T-cell (primary cell): Measurements from ENCODE around the gene BCAS4. TPM values are rescaled to one million over a fixed set of nuclear protein-coding genes. Genes with fewer than 3 reads are reported as not detected.
A peak's percentile ranks its signal among the peaks of the same experiment; 100 is the strongest.

Experiments
- ATAC-seq, 4 experiments: fragments of 200-7000 bp in 3 of 4; fragments of 150-1000 bp in 1 of 4; cut with Tn5 transposase; replicated peaks in 1 of 4; 1 replicate in 3 of 4; 2 replicates in 1 of 4; pipeline ENCODE4 v1.10.0; 2021; ENCODE audit warnings: moderate library complexity in 3 of 4, mild to moderate bottlenecking in 2 of 4, moderate number of reproducible peaks in 1 of 4
- CTCF ChIA-PET, 2 donors: fragments of 300-600 bp; sonication (Branson Sonifier 250); formaldehyde crosslinking; loops; one replicate each; lab custom pipeline; 2022; ENCODE audit warnings: antibody characterized with exemption in 2 of 2; lab: Charles Lee
- POLR2A ChIA-PET, 2 donors: fragments of 300-600 bp; sonication (Branson Sonifier 250); formaldehyde crosslinking; loops; one replicate each; lab custom pipeline; 2022; ENCODE audit warnings: antibody characterized with exemption in 2 of 2; lab: Charles Lee
- DNase-seq, 35 experiments: peaks; one replicate each; pipeline versions ENCODE4 v3.0.0 to v3.0.0-alpha.2; 2013 to 2023
- H3K27ac ChIP-seq: one replicate; pipeline ENCODE4 v1.5.1; 2013; ENCODE audit warnings: low read length
- H3K27me3 ChIP-seq, 2 experiments: replicated peaks in 1 of 2; 1 replicate in 1 of 2; 2 replicates in 1 of 2; pipeline versions ENCODE4 v1.6.1 to v1.7.0; 2013; ENCODE audit warnings: low read length in 1 of 2, mixed read lengths in 1 of 2; ENCODE audit not compliant: control insufficient read depth in 2 of 2, insufficient read depth in 2 of 2; ENCODE audit errors: extremely low read depth in 1 of 2
- H3K36me3 ChIP-seq, 2 donors: 1 replicate in 1 of 2; 2 replicates in 1 of 2; pipeline versions ENCODE4 v1.6.1 to v1.7.0; 2013; ENCODE audit warnings: low read length in 1 of 2; ENCODE audit not compliant: control insufficient read depth in 2 of 2, insufficient read depth in 1 of 2; ENCODE audit errors: extremely low read depth in 1 of 2
- H3K4me1 ChIP-seq, 2 experiments: 1 replicate in 1 of 2; 2 replicates in 1 of 2; pipeline versions ENCODE4 v1.6.1 to v1.7.0; 2013; ENCODE audit warnings: low read length in 2 of 2, mixed read lengths in 1 of 2; ENCODE audit not compliant: insufficient read depth in 2 of 2, control insufficient read depth in 1 of 2; ENCODE audit errors: extremely low read depth in 1 of 2
- H3K4me3 ChIP-seq, 2 donors: 1 replicate in 1 of 2; 2 replicates in 1 of 2; pipeline versions ENCODE4 v1.5.1 to v1.7.0; 2013; ENCODE audit warnings: mild to moderate bottlenecking in 2 of 2, low read length in 1 of 2, moderate library complexity in 1 of 2; ENCODE audit not compliant: control insufficient read depth in 1 of 2; ENCODE audit errors: extremely low read depth in 1 of 2
- H3K9me3 ChIP-seq: 2 replicates; pipeline ENCODE4 v1.7.0; 2013
- H3K27ac Mint-ChIP-seq, 2 donors: one replicate each; pipeline ENCODE4 v1.8.0; 2020 to 2021; ENCODE audit warnings: mild to moderate bottlenecking in 2 of 2, mixed read lengths in 2 of 2
- H3K27me3 Mint-ChIP-seq, 2 donors: one replicate each; pipeline ENCODE4 v1.8.0; 2021 to 2022; ENCODE audit warnings: mixed read lengths in 2 of 2
- H3K36me3 Mint-ChIP-seq: one replicate; pipeline ENCODE4 v1.8.0; 2021; ENCODE audit warnings: mixed read lengths
- H3K4me1 Mint-ChIP-seq, 3 donors: one replicate each; pipeline ENCODE4 v1.8.0; 2020 to 2022; ENCODE audit warnings: mixed read lengths in 3 of 3, mild to moderate bottlenecking in 1 of 3
- H3K4me3 Mint-ChIP-seq, 3 donors: one replicate each; pipeline ENCODE4 v1.8.0; 2020 to 2022; ENCODE audit warnings: mild to moderate bottlenecking in 3 of 3, mixed read lengths in 3 of 3, moderate library complexity in 3 of 3
- H3K9me3 Mint-ChIP-seq, 3 donors: one replicate each; pipeline ENCODE4 v1.8.0; 2020 to 2022; ENCODE audit warnings: mixed read lengths in 3 of 3
- WGBS: methylation state at CpG from one replicate; pipeline ENCODE4 v1.1.5; 2013; ENCODE audit warnings: missing lambda C conversion rate; ENCODE audit not compliant: insufficient coverage; 5-methylcytosine and 5-hydroxymethylcytosine counted together
- total RNA-seq, 35 experiments: library from RNA in 6 of 35; stranded (reverse) in 6 of 35; fragments of 120-200 nt in 1 of 35; gene quantifications; one replicate each; pipeline versions ENCODE4 v1.2.1 to v1.2.4 and lab custom pipeline; 2013 to 2026

BCAS4 gene
- total RNA-seq, 5 donors from 2014 or later (not counting 1 experiment from before 2014, with no cell fraction given), result 26.3 to 49.8 (median 31.3) TPM

- Mint-ChIP-seq H3K27me3 (no peaks in the 10 kb centered on the region), H3K4me1 (peaks cover 0 to 6% (median 5%) of the 10 kb centered on the region in 3 donors), H3K27ac (no peak overlapping the region), H3K36me3 (peaks cover 55% of the 10 kb centered on the region), H3K9me3 (no peaks in the 10 kb centered on the region), H3K4me3 (no peak overlapping the region)
- Histone ChIP-seq H3K27ac (no peak overlapping the region), H3K4me1 (no peaks in the 10 kb centered on the region), H3K9me3 (no peaks in the 10 kb centered on the region), H3K36me3 (peaks cover 17 to 67% of the 10 kb centered on the region in 2 donors), H3K27me3 (no peaks in the 10 kb centered on the region), H3K4me3 (no peak overlapping the region)
- ChIA-PET CTCF (no interaction called here), POLR2A (no interaction called here)
- ATAC-seq (no peak), DNase-seq (no peak)
- whole genome bisulfite sequencing, result 92% methylated on average over 3 of the region's 7 CpGs
Observed at GRCh38 chr20:50893620-50894019, 98.8 kb downstream of the BCAS4 start.

- POLR2A ChIA-PET, result no interaction called here
- H3K4me3 Mint-ChIP-seq, result no peak overlapping the region
- CTCF ChIA-PET, result interaction anchor here (0.6 to 1.5 kb wide), 4 partner anchors 14 to 102 kb away, joined by 3 to 8 read pairs (median 4); partner anchors contain the start of gene BCAS4 (in 1 of the 2)
- ATAC-seq (no peak), DNase-seq (no peak)
- no peaks in the 10 kb centered on the region for H3K9me3 Mint-ChIP-seq
- H3K4me1 Mint-ChIP-seq, result peaks cover 0 to 6% (median 5%) of the 10 kb centered on the region in 3 donors
- no peak overlapping the region for H3K27ac Mint-ChIP-seq
- peaks cover 46% of the 10 kb centered on the region for H3K36me3 Mint-ChIP-seq
- Histone ChIP-seq H3K27ac (no peak overlapping the region), H3K9me3 (no peaks in the 10 kb centered on the region), H3K27me3 (no peaks in the 10 kb centered on the region), H3K4me3 (no peak overlapping the region), H3K4me1 (no peaks in the 10 kb centered on the region), H3K36me3 (peaks cover 17 to 71% of the 10 kb centered on the region in 2 donors)
- no peaks in the 10 kb centered on the region for H3K27me3 Mint-ChIP-seq
- WGBS, result 89% methylated on average over 3 of the region's 8 CpGs
Observed at GRCh38 chr20:50895111-50895830, 100.4 kb downstream of the BCAS4 start.

GRCh38 chr20:50898475-50898874, 103.6 kb downstream of the BCAS4 start:
- H3K4me1 ChIP-seq, result no peaks in the 10 kb centered on the region
- no peak for ATAC-seq
- ChIA-PET CTCF (interaction anchor here in 1 of 2 donors (1.0 kb wide), 1 partner anchor 11 kb away, joined by 5 read pairs; no protein-coding TSS in a partner anchor), POLR2A (interaction anchor here in 1 of 2 donors (0.6 kb wide), 1 partner anchor 60 kb away, joined by 3 read pairs; the partner anchor contains the start of genes DPM1 and MOCS3)
- H3K27me3 ChIP-seq, result no peaks in the 10 kb centered on the region
- no peaks in the 10 kb centered on the region for H3K27me3 Mint-ChIP-seq
- peaks cover 11 to 74% of the 10 kb centered on the region in 2 donors for H3K36me3 ChIP-seq
- H3K36me3 Mint-ChIP-seq, result peaks cover 43% of the 10 kb centered on the region
- no CpG with 5 or more reads among the region's 1 CpG for WGBS
- no peak overlapping the region for H3K4me3 Mint-ChIP-seq
- no peak overlapping the region for H3K27ac ChIP-seq
- peaks cover 15 to 24% (median 22%) of the 10 kb centered on the region in 3 donors for H3K4me1 Mint-ChIP-seq
- H3K4me3 ChIP-seq, result no peak overlapping the region
- no peak for DNase-seq
- no peaks in the 10 kb centered on the region for H3K9me3 Mint-ChIP-seq
- H3K9me3 ChIP-seq, result no peaks in the 10 kb centered on the region
- no peak overlapping the region for H3K27ac Mint-ChIP-seq

GRCh38 chr20:50900261-50900660, 105.4 kb downstream of the BCAS4 start:
- H3K4me3 Mint-ChIP-seq, result no peak overlapping the region
- Histone ChIP-seq H3K9me3 (no peaks in the 10 kb centered on the region), H3K4me3 (no peak overlapping the region), H3K27ac (no peak overlapping the region), H3K4me1 (no peaks in the 10 kb centered on the region), H3K36me3 (peaks cover 11 to 66% of the 10 kb centered on the region in 2 donors), H3K27me3 (no peaks in the 10 kb centered on the region)
- H3K36me3 Mint-ChIP-seq, result peaks cover 35% of the 10 kb centered on the region
- H3K4me1 Mint-ChIP-seq, result peaks cover 25 to 42% (median 40%) of the 10 kb centered on the region in 3 donors
- no peaks in the 10 kb centered on the region for H3K27me3 Mint-ChIP-seq
- H3K9me3 Mint-ChIP-seq, result no peaks in the 10 kb centered on the region
- DNase-seq (no peak), ATAC-seq (no peak)
- WGBS, result no CpG with 5 or more reads among the region's 7 CpGs
- H3K27ac Mint-ChIP-seq, result no peak overlapping the region
- ChIA-PET CTCF (interaction anchor here (0.6 to 2.3 kb wide), 3 partner anchors 14 to 30 kb away, joined by 3 to 12 read pairs (median 5); partner anchors contain the start of gene ADNP (in 1 of the 2)), POLR2A (interaction anchor here (0.6 to 0.7 kb wide), 3 partner anchors 10 to 152 kb away, joined by 4 to 12 read pairs (median 5); no protein-coding TSS in a partner anchor)

DNA sequence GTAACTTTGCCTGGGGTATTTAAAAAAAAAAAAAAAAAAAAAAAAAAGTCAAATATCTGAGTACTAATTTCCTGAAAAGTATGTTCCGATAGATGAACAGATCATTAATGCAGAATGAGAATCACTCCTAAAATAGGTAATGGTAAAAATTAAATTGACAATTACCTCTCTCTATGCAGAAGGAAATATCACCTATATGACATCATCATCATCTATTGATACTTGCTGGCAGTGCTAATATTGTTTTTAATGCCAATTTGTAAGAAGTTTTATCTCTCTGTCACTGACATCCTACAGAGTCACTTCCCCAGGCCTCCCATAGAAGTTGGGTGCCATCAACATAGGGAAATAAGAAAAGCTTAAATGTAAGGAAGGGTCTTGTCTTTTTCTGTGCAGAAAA, 106.4 kb downstream of the BCAS4 start:
- no CpG with 5 or more reads among the region's 1 CpG for WGBS
- ATAC-seq, result no peak
- no peak overlapping the region for H3K4me3 Mint-ChIP-seq
- no peaks in the 10 kb centered on the region for H3K9me3 Mint-ChIP-seq
- Histone ChIP-seq H3K27ac (no peak overlapping the region), H3K9me3 (no peaks in the 10 kb centered on the region), H3K36me3 (peaks cover 4 to 63% of the 10 kb centered on the region in 2 donors), H3K4me1 (no peaks in the 10 kb centered on the region), H3K27me3 (no peaks in the 10 kb centered on the region), H3K4me3 (no peak overlapping the region)
- ChIA-PET CTCF (interaction anchor here in 1 of 2 donors (2.3 kb wide), 1 partner anchor 29 kb away, joined by 12 read pairs; the partner anchor contains the start of gene ADNP), POLR2A (no interaction called here)
- H3K27me3 Mint-ChIP-seq, result no peaks in the 10 kb centered on the region
- peaks cover 35% of the 10 kb centered on the region for H3K36me3 Mint-ChIP-seq
- H3K4me1 Mint-ChIP-seq, result peaks cover 36 to 52% (median 50%) of the 10 kb centered on the region in 3 donors
- H3K27ac Mint-ChIP-seq, result peak overlapping the region in 1 of 2 donors; percentile 25
- no peak for DNase-seq

- 100% methylated on average over 3 of the region's 8 CpGs for WGBS
- peaks cover 30% of the 10 kb centered on the region for H3K36me3 Mint-ChIP-seq
- peaks cover 0 to 9% of the 10 kb centered on the region in 2 experiments for H3K4me1 ChIP-seq
- H3K27me3 ChIP-seq, result no peaks in the 10 kb centered on the region
- no peak overlapping the region for H3K27ac ChIP-seq
- ChIA-PET POLR2A (no interaction called here), CTCF (interaction anchor here in 1 of 2 donors (0.9 kb wide), 1 partner anchor 113 kb away, joined by 5 read pairs; no protein-coding TSS in a partner anchor)
- no peaks in the 10 kb centered on the region for H3K9me3 Mint-ChIP-seq
- no peaks in the 10 kb centered on the region for H3K27me3 Mint-ChIP-seq
- no peak overlapping the region for H3K4me3 Mint-ChIP-seq
- H3K4me1 Mint-ChIP-seq, result peaks cover 49 to 61% (median 58%) of the 10 kb centered on the region in 3 donors
- DNase-seq, result no peak
- H3K27ac Mint-ChIP-seq, result peak overlapping the region in 1 of 2 donors; percentile 71
- H3K36me3 ChIP-seq, result peaks cover 0 to 45% of the 10 kb centered on the region in 2 donors
- no peaks in the 10 kb centered on the region for H3K9me3 ChIP-seq
- no peak for ATAC-seq
- H3K4me3 ChIP-seq, result no peak overlapping the region
Observed at GRCh38 chr20:50903353-50904051, 108.6 kb downstream of the BCAS4 start.
